WTC11 (cell line): ENCODE results near the gene CTNNAL1.

Source experiments
- CTCF ChIP-seq: fragments of 200-600 bp; IDR thresholded peaks from 2 replicates; pipeline ENCODE4 v1.8.0; 2022; ENCODE audit warnings: antibody characterized with exemption
- ETV6 ChIP-seq: sonication (generic); formaldehyde crosslinking; IDR thresholded peaks from 2 replicates; pipeline ENCODE4 v1.8.1; 2022; ENCODE audit warnings: mild to moderate bottlenecking, missing genetic modification reagents
- JUN ChIP-seq: sonication (generic); formaldehyde crosslinking; IDR thresholded peaks from 2 replicates; pipeline ENCODE4 v1.8.0; 2023; ENCODE audit warnings: mild to moderate bottlenecking, missing genetic modification reagents
- USF2 ChIP-seq: sonication (generic); formaldehyde crosslinking; IDR thresholded peaks from 2 replicates; pipeline ENCODE4 v1.8.1; 2023; ENCODE audit warnings: mild to moderate bottlenecking, missing genetic modification reagents, moderate library complexity

GRCh38 chr9:108983885-108984284 is 29.4 kb downstream of the CTNNAL1 start:
- no peak for TF ChIP-seq USF2 (CRISPR knock-in tag)
- TF ChIP-seq CTCF: no peak
- no peak for TF ChIP-seq ETV6 (CRISPR knock-in tag)
- TF ChIP-seq JUN (CRISPR knock-in tag): no peak
